Spleen (tissue), 7 donors: ENCODE data around the gene DRC1.

ENCODE experiments used
- CTCF ChIP-seq, 11 experiments: fragments of 200-600 bp in 7 of 11; fragments of 450-650 bp in 4 of 11; sonication (generic) in 4 of 11; IDR thresholded peaks in 8 of 11; conservative IDR thresholded peaks in 3 of 11; 1 replicate in 7 of 11; 2 replicates in 4 of 11; pipeline versions ENCODE4 v1.4.0 to v1.8.0; 2016 to 2021; ENCODE audit warnings: antibody characterized with exemption in 11 of 11, inconsistent platforms in 4 of 11, mild to moderate bottlenecking in 1 of 11
- POLR2A ChIP-seq, 3 donors: fragments of 450-650 bp; IDR thresholded peaks; one replicate each; pipeline ENCODE4 v1.5.1; 2017; ENCODE audit warnings: antibody characterized with exemption in 3 of 3, mild to moderate bottlenecking in 1 of 3
- POLR2AphosphoS5 ChIP-seq, 3 donors: sonication (generic); formaldehyde crosslinking; IDR thresholded peaks; one replicate each; pipeline ENCODE4 v1.5.1; 2017; ENCODE audit warnings: antibody characterized with exemption in 3 of 3
- donor health status: DM: no; HTN: no; CAD: no; lungs with moderate emphysema.
- donor health status: DM: no; HTN: no; CAD: no.
- donor health status: DM: no; HTN: no; CAD: no.

- TF ChIP-seq POLR2A (IDR thresholded peaks at IDR 0.05) (no peak), POLR2AphosphoS5 (IDR thresholded peaks at IDR 0.05) (no peak), CTCF (IDR thresholded peaks at IDR 0.05 in 8 of 11, conservative IDR thresholded peaks at IDR 0.05 in 3 of 11) (no peak)
Measured at GRCh38 chr2:26355038-26355995, 46.4 kb upstream of the DRC1 start.
